ENCODE data around the gene BOLL. TPM values are rescaled to one million over a fixed set of nuclear protein-coding genes. Genes with fewer than 3 reads are reported as not detected.

The BOLL gene
- total and polyA plus RNA-seq, 2 experiments from 2014 or later: 2.0 TPM; not detected in 1

- no peak overlapping the region for H3K27ac ChIP-seq (ENCODE audit: low read depth)
- H3F3A ChIP-seq (replicated peaks; ENCODE audit: low read depth): no peaks in the 10 kb centered on the region
- H3K4me1 Mint-ChIP-seq: peaks cover 9% of the 10 kb centered on the region; the same call in 2 of the 3 replicates
- H3K27me3 Mint-ChIP-seq (ENCODE audit: insufficient read depth, low read depth, poor library complexity): peaks cover 2% of the 10 kb centered on the region
- no peak overlapping the region for H3K27ac Mint-ChIP-seq
- H3K4me3 ChIP-seq: no peak overlapping the region
- no peaks in the 10 kb centered on the region for H4K20me1 ChIP-seq (replicated peaks; ENCODE audit: insufficient read depth)
- no peak overlapping the region; the same call in 1 of the 2 replicates for H2AFZ ChIP-seq
- peaks cover 12% of the 10 kb centered on the region for H3K4me1 ChIP-seq (ENCODE audit: insufficient read depth)
- H3K36me3 Mint-ChIP-seq (ENCODE audit: low read depth): no peaks in the 10 kb centered on the region
- no peaks in the 10 kb centered on the region for H3K79me2 ChIP-seq (replicated peaks; ENCODE audit: insufficient read depth)
- no peaks in the 10 kb centered on the region for H3K9me3 Mint-ChIP-seq
- no peak for TF ChIP-seq EZH2 (IDR thresholded peaks at IDR 0.05; ENCODE audit: low read depth, unreplicated experiment)
- H3K4me3 Mint-ChIP-seq: no peak overlapping the region
- DNase-seq (ENCODE audit: low spot score) (no peak), ATAC-seq (no peak)
- no peak overlapping the region for H3K4me2 ChIP-seq
- H3K36me3 ChIP-seq (ENCODE audit: insufficient read depth): no peaks in the 10 kb centered on the region; the same call in 1 of the 2 replicates
- H3K27me3 ChIP-seq (ENCODE audit: insufficient read depth): no peaks in the 10 kb centered on the region
- H3K9me2 ChIP-seq (ENCODE audit: insufficient read depth): peaks cover 7% of the 10 kb centered on the region; the same call in 1 of the 2 replicates
Measured at GRCh38 chr2:197822333-197822732, 37.2 kb upstream of the BOLL start.

- ATAC-seq (no peak), DNase-seq (ENCODE audit: low spot score) (no peak)
- TF ChIP-seq REST (IDR thresholded peaks at IDR 0.05; ENCODE audit: unreplicated experiment): no peak
- no peak for TF ChIP-seq ZNF331 (CRISPR knock-in tag; IDR thresholded peaks at IDR 0.05; ENCODE audit: low read depth)
- no peak for TF ChIP-seq ZNF462 (CRISPR knock-in tag; IDR thresholded peaks at IDR 0.05)
- no peak for TF ChIP-seq CTCF (conservative IDR thresholded peaks at IDR 0.05; ENCODE audit: low read depth in 2 of 2)
- TF ChIP-seq POLR2AphosphoS5 (IDR thresholded peaks at IDR 0.05; ENCODE audit: low read depth): no peak
- TF ChIP-seq CREB1 (CRISPR knock-in tag; IDR thresholded peaks at IDR 0.05; ENCODE audit: low read depth): no peak
Measured at GRCh38 chr2:197821550-197822289, 36.6 kb upstream of the BOLL start.

More at GRCh38 chr2:197821550-197822289, 36.6 kb upstream of the BOLL start:
- Histone ChIP-seq H3K4me1 (ENCODE audit: insufficient read depth) (peaks cover 7% of the 10 kb centered on the region), H3K27ac (ENCODE audit: low read depth) (no peak overlapping the region), H3K9me2 (ENCODE audit: insufficient read depth) (peaks cover 7% of the 10 kb centered on the region; the same call in 1 of the 2 replicates), H3K36me3 (ENCODE audit: insufficient read depth) (no peaks in the 10 kb centered on the region; the same call in 1 of the 2 replicates), H3K4me2 (no peak overlapping the region), H3K79me2 (replicated peaks; ENCODE audit: insufficient read depth) (no peaks in the 10 kb centered on the region), H4K20me1 (replicated peaks; ENCODE audit: insufficient read depth) (no peaks in the 10 kb centered on the region), H2AFZ (no peak overlapping the region; the same call in 1 of the 2 replicates), H3K27me3 (ENCODE audit: insufficient read depth) (no peaks in the 10 kb centered on the region), H3K4me3 (no peak overlapping the region), H3F3A (replicated peaks; ENCODE audit: low read depth) (no peaks in the 10 kb centered on the region)
- Mint-ChIP-seq H3K4me3 (no peak overlapping the region), H3K27me3 (ENCODE audit: insufficient read depth, low read depth, poor library complexity) (peaks cover 2% of the 10 kb centered on the region), H3K4me1 (peaks cover 7% of the 10 kb centered on the region; the same call in 2 of the 3 replicates), H3K36me3 (ENCODE audit: low read depth) (no peaks in the 10 kb centered on the region), H3K9me3 (no peaks in the 10 kb centered on the region), H3K27ac (no peak overlapping the region)
